Raji (cell line): ENCODE measurements around the gene TRIM58.

ENCODE experiments used
- POLR2A ChIP-seq: IDR thresholded peaks from 2 replicates; pipeline ENCODE4 v1.6.1; 2011; ENCODE audit warnings: low read depth, low read length, control low read depth; ENCODE audit not compliant: insufficient read depth

TRIM58 gene

GRCh38 chr1:247857069-247857984 lies at the start of gene TRIM58:
TRIM58 (plus strand) TSS chr1:247857187; CDS start chr1:247857247, 60 bp downstream.
- TF ChIP-seq POLR2A: no peak

- no peak for TF ChIP-seq POLR2A
These were observed 44.4 kb upstream of the TRIM58 start for GRCh38 chr1:247812637-247813036.

GRCh38 chr1:247822060-247822459 lies 34.9 kb upstream of the TRIM58 start:
- TF ChIP-seq POLR2A: no peak

GRCh38 chr1:247824023-247824422 lies 33.0 kb upstream of the TRIM58 start, which contains the start of gene OR14A16:
OR14A16 (minus strand) TSS chr1:247824119; CDS start chr1:247815729, 8,390 bp downstream.
- TF ChIP-seq POLR2A: no peak

GRCh38 chr1:247825362-247825761 lies 31.6 kb upstream of the TRIM58 start:
- no peak for TF ChIP-seq POLR2A

- no peak for TF ChIP-seq POLR2A
These were observed 27.3 kb upstream of the TRIM58 start for GRCh38 chr1:247829656-247830055.

- TF ChIP-seq POLR2A: no peak
These were observed 23.4 kb upstream of the TRIM58 start for GRCh38 chr1:247833601-247834000.

GRCh38 chr1:247840818-247841217 lies 16.2 kb upstream of the TRIM58 start:
- TF ChIP-seq POLR2A: no peak

- TF ChIP-seq POLR2A: no peak
These were observed 15.2 kb upstream of the TRIM58 start, which contains the start of gene OR11L1 for GRCh38 chr1:247841796-247842195. OR11L1 (minus strand) TSS chr1:247841896; CDS start chr1:247841896, 0 bp downstream.

- no peak for TF ChIP-seq POLR2A
These were observed 13.6 kb upstream of the TRIM58 start for GRCh38 chr1:247843411-247843810.

GRCh38 chr1:247845011-247845692 lies 11.8 kb upstream of the TRIM58 start:
- TF ChIP-seq POLR2A: no peak

GRCh38 chr1:247845693-247846017 lies 11.3 kb upstream of the TRIM58 start:
- no peak for TF ChIP-seq POLR2A

GRCh38 chr1:247848346-247848745 lies 8.6 kb upstream of the TRIM58 start:
- no peak for TF ChIP-seq POLR2A

GRCh38 chr1:247849616-247850015 lies 7.4 kb upstream of the TRIM58 start:
- TF ChIP-seq POLR2A: no peak

- no peak for TF ChIP-seq POLR2A
These were observed 2.0 kb upstream of the TRIM58 start for GRCh38 chr1:247854899-247855545.
